Mesenteric fat pad (tissue), 1 donor: ENCODE data around the gene CYB5RL. TPM values are rescaled to one million over a fixed set of nuclear protein-coding genes. Genes with fewer than 3 reads are reported as not detected.

Experiments used
- DNase-seq: peaks from one replicate; pipeline ENCODE4 v3.0.0-alpha.2; 2020; ENCODE audit warnings: low spot score
- total RNA-seq: library from RNA; stranded (reverse); fragmentation: NEBNext Ultra II Directional; extraction: Animal tissue kit (Norgen Biotek cat#: 25700); gene quantifications from one replicate; pipeline ENCODE4 v1.2.1, GENCODE V29; 2021
- donor health status: DM: yes; HTN: yes; CAD: no.

The CYB5RL gene
- total RNA-seq, 1 donor from 2014 or later, result 5.2 TPM

GRCh38 chr1:54160351-54160750, 39.5 kb downstream of the CYB5RL start:
- no peak for DNase-seq

- DNase-seq, result no peak
Observed at GRCh38 chr1:54159733-54160316, 40.0 kb downstream of the CYB5RL start.

GRCh38 chr1:54158071-54158470, 41.8 kb downstream of the CYB5RL start:
- DNase-seq, result no peak

- DNase-seq, result no peak
Observed at GRCh38 chr1:54157401-54157800, 42.4 kb downstream of the CYB5RL start.

- DNase-seq, result no peak
Observed at GRCh38 chr1:54156986-54157385, 42.8 kb downstream of the CYB5RL start.

- no peak for DNase-seq
Observed at GRCh38 chr1:54156201-54156600, 43.6 kb downstream of the CYB5RL start.

- DNase-seq, result no peak
Observed at GRCh38 chr1:54153535-54154439, 46.0 kb downstream of the CYB5RL start.

- no peak for DNase-seq
Observed at GRCh38 chr1:54152696-54153095, 47.1 kb downstream of the CYB5RL start, which contains the start of gene CDCP2. TSS of gene CDCP2 (minus strand) at chr1:54153000. CDS start at chr1:54152922, 78 bp downstream.

- DNase-seq, result no peak
Observed at GRCh38 chr1:54151013-54151412, 48.8 kb downstream of the CYB5RL start.

Other genes starting within 250 kb of the CYB5RL start
- gene LDLRAD1, start 181.8 kb downstream of the CYB5RL start, total RNA-seq, result not detected
- gene TMEM59, start 146.8 kb downstream of the CYB5RL start, total RNA-seq, result 364 TPM
- gene TCEANC2, start 146.4 kb downstream of the CYB5RL start, total RNA-seq, result 4.2 TPM
- 0.19 TPM for gene CDCP2, start 47.0 kb downstream of the CYB5RL start, total RNA-seq
- gene MRPL37, start 137 bp upstream of the CYB5RL start, total RNA-seq, result 54.2 TPM
- 41.1 TPM for gene SSBP3, start 206.4 kb upstream of the CYB5RL start, total RNA-seq